IPS-15b (cell line): ENCODE measurements around the gene BRAF.
"Not testable (repeated sequence)": the region's sequence is repeated elsewhere in the genome, so short reads cannot be mapped to it uniquely, and the experiment has no call there.

Source experiments
- H3K27me3 ChIP-seq: one replicate; pipeline ENCODE4 v1.6.1; 2013; ENCODE audit warnings: low read length; ENCODE audit not compliant: control insufficient read depth, insufficient read depth
- H3K36me3 ChIP-seq: one replicate; pipeline ENCODE4 v1.6.1; 2013; ENCODE audit warnings: low read length; ENCODE audit not compliant: control insufficient read depth, insufficient read depth
- H3K4me1 ChIP-seq: one replicate; pipeline ENCODE4 v1.6.1; 2013; ENCODE audit warnings: mild to moderate bottlenecking, low read length; ENCODE audit not compliant: control insufficient read depth, insufficient read depth
- H3K4me3 ChIP-seq: one replicate; pipeline ENCODE4 v1.5.1; 2013; ENCODE audit warnings: low read depth, low read length
- H3K9ac ChIP-seq: one replicate; pipeline ENCODE4 v1.6.1; 2013; ENCODE audit warnings: low read depth, mild to moderate bottlenecking, low read length
- H3K9me3 ChIP-seq: one replicate; pipeline ENCODE4 v1.6.1; 2013; ENCODE audit warnings: mild to moderate bottlenecking, low read length; ENCODE audit not compliant: control insufficient read depth, insufficient read depth

BRAF gene

GRCh38 chr7:140684066-140684950, 240.4 kb downstream of the BRAF start:
- H3K27me3 ChIP-seq: no peaks in the 10 kb centered on the region
- H3K9ac ChIP-seq: no peak overlapping the region
- H3K9me3 ChIP-seq: no peaks in the 10 kb centered on the region
- H3K4me3 ChIP-seq: no peak overlapping the region
- no peaks in the 10 kb centered on the region for H3K4me1 ChIP-seq
- peaks cover 2% of the 10 kb centered on the region for H3K36me3 ChIP-seq

- Histone ChIP-seq H3K9ac (no peak overlapping the region), H3K4me3 (no peak overlapping the region), H3K9me3 (no peaks in the 10 kb centered on the region), H3K36me3 (peaks cover 5% of the 10 kb centered on the region), H3K27me3 (no peaks in the 10 kb centered on the region), H3K4me1 (no peaks in the 10 kb centered on the region)
These were observed 241.1 kb downstream of the BRAF start for GRCh38 chr7:140683657-140684056.

GRCh38 chr7:140681766-140682165, 243.0 kb downstream of the BRAF start:
- Histone ChIP-seq H3K9ac (no peak overlapping the region), H3K9me3 (no peaks in the 10 kb centered on the region), H3K27me3 (no peaks in the 10 kb centered on the region), H3K4me3 (no peak overlapping the region), H3K4me1 (no peaks in the 10 kb centered on the region), H3K36me3 (peaks cover 8% of the 10 kb centered on the region)

- no peak overlapping the region for H3K4me3 ChIP-seq
- no peaks in the 10 kb centered on the region for H3K27me3 ChIP-seq
- no peaks in the 10 kb centered on the region for H3K9me3 ChIP-seq
- no peak overlapping the region for H3K9ac ChIP-seq
- peaks cover 8% of the 10 kb centered on the region for H3K36me3 ChIP-seq
- no peaks in the 10 kb centered on the region for H3K4me1 ChIP-seq
These were observed 243.8 kb downstream of the BRAF start for GRCh38 chr7:140680886-140681285.

- peaks cover 8% of the 10 kb centered on the region for H3K36me3 ChIP-seq
- H3K4me1 ChIP-seq: peaks cover 2% of the 10 kb centered on the region
- H3K27me3 ChIP-seq: no peaks in the 10 kb centered on the region
- H3K9ac ChIP-seq: no peak overlapping the region
- H3K4me3 ChIP-seq: no peak overlapping the region
- H3K9me3 ChIP-seq: no peaks in the 10 kb centered on the region
These were observed 245.5 kb downstream of the BRAF start for GRCh38 chr7:140679186-140679585.

- Histone ChIP-seq H3K9ac (no peak overlapping the region), H3K36me3 (peaks cover 8% of the 10 kb centered on the region), H3K9me3 (no peaks in the 10 kb centered on the region), H3K4me1 (peaks cover 2% of the 10 kb centered on the region), H3K4me3 (no peak overlapping the region), H3K27me3 (peaks cover 4% of the 10 kb centered on the region)
These were observed 246.0 kb downstream of the BRAF start for GRCh38 chr7:140678816-140679130.

GRCh38 chr7:140678081-140678815, 246.5 kb downstream of the BRAF start:
- Histone ChIP-seq H3K9ac (no peak overlapping the region), H3K4me3 (no peak overlapping the region), H3K27me3 (peaks cover 4% of the 10 kb centered on the region), H3K4me1 (peaks cover 2% of the 10 kb centered on the region), H3K36me3 (peaks cover 8% of the 10 kb centered on the region), H3K9me3 (no peaks in the 10 kb centered on the region)

GRCh38 chr7:140677496-140677895, 247.2 kb downstream of the BRAF start:
- Histone ChIP-seq H3K4me1 (peaks cover 2% of the 10 kb centered on the region), H3K27me3 (peaks cover 4% of the 10 kb centered on the region), H3K4me3 (no peak overlapping the region), H3K36me3 (peaks cover 8% of the 10 kb centered on the region), H3K9me3 (no peaks in the 10 kb centered on the region), H3K9ac (no peak overlapping the region)

GRCh38 chr7:140676956-140677355, 247.8 kb downstream of the BRAF start:
- not testable (repeated sequence) for H3K36me3 ChIP-seq, H3K27me3 ChIP-seq, H3K4me1 ChIP-seq, H3K4me3 ChIP-seq, H3K9ac ChIP-seq, H3K9me3 ChIP-seq

GRCh38 chr7:140676306-140676705, 248.4 kb downstream of the BRAF start:
- H3K4me1 ChIP-seq: peaks cover 2% of the 10 kb centered on the region
- no peak overlapping the region for H3K9ac ChIP-seq
- no peak overlapping the region for H3K4me3 ChIP-seq
- no peaks in the 10 kb centered on the region for H3K9me3 ChIP-seq
- H3K36me3 ChIP-seq: peaks cover 8% of the 10 kb centered on the region
- peaks cover 4% of the 10 kb centered on the region for H3K27me3 ChIP-seq

GRCh38 chr7:140675726-140676125, 249.0 kb downstream of the BRAF start:
- H3K9ac ChIP-seq: no peak overlapping the region
- peaks cover 6% of the 10 kb centered on the region for H3K36me3 ChIP-seq
- peaks cover 2% of the 10 kb centered on the region for H3K4me1 ChIP-seq
- no peak overlapping the region for H3K4me3 ChIP-seq
- H3K9me3 ChIP-seq: no peaks in the 10 kb centered on the region
- H3K27me3 ChIP-seq: peaks cover 4% of the 10 kb centered on the region
